ENCODE results near the gene ABCC1. TPM values are rescaled to one million over a fixed set of nuclear protein-coding genes. Genes with fewer than 3 reads are reported as not detected.
A peak's percentile ranks its signal among the peaks of the same experiment; 100 is the strongest.

The ABCC1 gene
- total and polyA plus RNA-seq, 2 of the 8 experiments (the other 6 are each of a cell fraction or from before 2014, with no cell fraction given), result 42.6 to 66.8 TPM

- TF ChIP-seq RNF2 (IDR thresholded peaks at IDR 0.05; ENCODE audit: borderline replicate concordance, low read depth, low read length, missing control alignments, poor library complexity, severe bottlenecking) (no peak), NANOG (IDR thresholded peaks at IDR 0.05; ENCODE audit: insufficient read depth, low read depth, low read length, poor library complexity, severe bottlenecking) (no peak), RAD21 (IDR thresholded peaks at IDR 0.05 in 1 of 2, conservative IDR thresholded peaks at IDR 0.05 in 1 of 2; ENCODE audit: low read depth in 2 of 2, low read length in 2 of 2) (peak in 1 of 2 experiments; percentile 16; a peak in 1 of 4 replicates), GTF2F1 (IDR thresholded peaks at IDR 0.05; ENCODE audit: borderline replicate concordance, low read depth, low read length) (no peak), SIRT6 (IDR thresholded peaks at IDR 0.05; ENCODE audit: low read length) (no peak), SP2 (IDR thresholded peaks at IDR 0.05; ENCODE audit: low read length) (no peak), SUZ12 (IDR thresholded peaks at IDR 0.05; ENCODE audit: low read length) (no peak), KDM4A (IDR thresholded peaks at IDR 0.05; ENCODE audit: low read depth, low read length, severe bottlenecking) (no peak)
- TF ChIP-seq, protein P1, sequence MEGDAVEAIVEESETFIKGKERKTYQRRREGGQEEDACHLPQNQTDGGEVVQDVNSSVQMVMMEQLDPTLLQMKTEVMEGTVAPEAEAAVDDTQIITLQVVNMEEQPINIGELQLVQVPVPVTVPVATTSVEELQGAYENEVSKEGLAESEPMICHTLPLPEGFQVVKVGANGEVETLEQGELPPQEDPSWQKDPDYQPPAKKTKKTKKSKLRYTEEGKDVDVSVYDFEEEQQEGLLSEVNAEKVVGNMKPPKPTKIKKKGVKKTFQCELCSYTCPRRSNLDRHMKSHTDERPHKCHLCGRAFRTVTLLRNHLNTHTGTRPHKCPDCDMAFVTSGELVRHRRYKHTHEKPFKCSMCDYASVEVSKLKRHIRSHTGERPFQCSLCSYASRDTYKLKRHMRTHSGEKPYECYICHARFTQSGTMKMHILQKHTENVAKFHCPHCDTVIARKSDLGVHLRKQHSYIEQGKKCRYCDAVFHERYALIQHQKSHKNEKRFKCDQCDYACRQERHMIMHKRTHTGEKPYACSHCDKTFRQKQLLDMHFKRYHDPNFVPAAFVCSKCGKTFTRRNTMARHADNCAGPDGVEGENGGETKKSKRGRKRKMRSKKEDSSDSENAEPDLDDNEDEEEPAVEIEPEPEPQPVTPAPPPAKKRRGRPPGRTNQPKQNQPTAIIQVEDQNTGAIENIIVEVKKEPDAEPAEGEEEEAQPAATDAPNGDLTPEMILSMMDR (IDR thresholded peaks at IDR 0.05; ENCODE audit: control extremely low read depth in 1 of 3, insufficient read depth in 1 of 3, low read depth in 1 of 3, low read length in 3 of 3), result peak; percentile 20 to 52 (median 48)
- TF ChIP-seq, protein P2, sequence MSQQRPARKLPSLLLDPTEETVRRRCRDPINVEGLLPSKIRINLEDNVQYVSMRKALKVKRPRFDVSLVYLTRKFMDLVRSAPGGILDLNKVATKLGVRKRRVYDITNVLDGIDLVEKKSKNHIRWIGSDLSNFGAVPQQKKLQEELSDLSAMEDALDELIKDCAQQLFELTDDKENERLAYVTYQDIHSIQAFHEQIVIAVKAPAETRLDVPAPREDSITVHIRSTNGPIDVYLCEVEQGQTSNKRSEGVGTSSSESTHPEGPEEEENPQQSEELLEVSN (IDR thresholded peaks at IDR 0.05), result no peak
These were observed 234.1 kb downstream of the ABCC1 start (continued) for GRCh38 chr16:16183562-16183961.
